Activated T-helper 2 cell treated with anti-CD3 and anti-CD28 coated beads, Interferon-gamma antibody, Interleukin-2, Interleukin-4, amounts not matched to agents 10 μg/mL and 5 μg/mL and 100 μg/mL, durations not matched to agents 14 hours and 24 hours and 36 hours (primary cell): Measurements from ENCODE around the gene POLR1C. TPM values are rescaled to one million over a fixed set of nuclear protein-coding genes. Genes with fewer than 3 reads are reported as not detected.
A peak's percentile ranks its signal among the peaks of the same experiment; 100 is the strongest.

Source experiments
- DNase-seq: peaks from one replicate; pipeline ENCODE4 v3.0.0; 2021; ENCODE audit warnings: low spot score
- H3K27ac Mint-ChIP-seq: one replicate; pipeline ENCODE4 v1.8.0; 2021; ENCODE audit warnings: mixed read lengths
- H3K27me3 Mint-ChIP-seq: one replicate; pipeline ENCODE4 v1.8.0; 2021; ENCODE audit warnings: low read depth, mixed read lengths
- H3K36me3 Mint-ChIP-seq: one replicate; pipeline ENCODE4 v1.8.0; 2021; ENCODE audit warnings: low read depth, mixed read lengths
- H3K4me1 Mint-ChIP-seq: one replicate; pipeline ENCODE4 v1.8.0; 2021; ENCODE audit warnings: low read depth, mixed read lengths
- H3K4me3 Mint-ChIP-seq: one replicate; pipeline ENCODE4 v1.8.0; 2021; ENCODE audit warnings: low read depth, mild to moderate bottlenecking, moderate library complexity, mixed read lengths
- H3K9me3 Mint-ChIP-seq: one replicate; pipeline ENCODE4 v1.8.0; 2021; ENCODE audit warnings: mixed read lengths
- intact Hi-C: fragments of 100-400 bp; cut with micrococcal nuclease; formaldehyde crosslinking; loops from one replicate; pipeline ENCODE4 v1.15.1; 2023
- total RNA-seq: library from RNA; stranded (reverse); gene quantifications from 2 replicates; pipeline ENCODE4 v1.2.3, GENCODE V29; 2022

POLR1C gene
- total RNA-seq, 1 donor from 2014 or later: 60.8 TPM

DNA sequence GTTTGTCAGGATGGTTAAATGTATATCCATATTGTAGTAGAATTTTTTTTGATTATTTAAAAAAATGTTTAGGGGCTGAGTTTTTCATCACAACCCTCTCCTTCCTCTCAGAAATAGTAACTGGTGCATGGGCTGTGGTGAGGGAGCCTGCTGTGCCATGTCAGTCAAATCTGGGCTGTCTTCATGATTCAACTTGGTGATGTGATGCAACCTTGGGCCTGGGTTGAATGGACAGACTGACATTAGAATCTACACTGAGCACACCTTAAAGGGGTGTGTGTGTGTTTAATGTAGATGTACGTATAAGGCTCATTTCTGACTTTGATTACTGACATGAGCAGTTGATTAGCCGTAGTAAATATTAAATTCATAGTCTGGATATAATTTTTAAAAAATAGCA, 35.8 kb upstream of the POLR1C start:
- Mint-ChIP-seq H3K36me3 (peaks cover 7% of the 10 kb centered on the region), H3K4me3 (no peak overlapping the region), H3K27me3 (no peaks in the 10 kb centered on the region), H3K9me3 (no peaks in the 10 kb centered on the region), H3K27ac (no peak overlapping the region), H3K4me1 (peaks cover 46% of the 10 kb centered on the region)
- DNase-seq: no peak
- intact Hi-C loops: no loop called here

- H3K4me3 Mint-ChIP-seq: no peak overlapping the region
- intact Hi-C loops: no loop called here
Observed at GRCh38 chr6:43481591-43482236, 35.2 kb upstream of the POLR1C start.

GRCh38 chr6:43488667-43489276, 28.1 kb upstream of the POLR1C start:
- no peak for DNase-seq
- Mint-ChIP-seq H3K27me3 (no peaks in the 10 kb centered on the region), H3K4me1 (peaks cover 6% of the 10 kb centered on the region), H3K4me3 (no peak overlapping the region), H3K36me3 (peaks cover 4% of the 10 kb centered on the region), H3K9me3 (no peaks in the 10 kb centered on the region), H3K27ac (no peak overlapping the region)
- intact Hi-C loops: no loop called here

More at GRCh38 chr6:43481591-43482236, 35.2 kb upstream of the POLR1C start:
- peaks cover 7% of the 10 kb centered on the region for H3K36me3 Mint-ChIP-seq
- H3K9me3 Mint-ChIP-seq: no peaks in the 10 kb centered on the region
- peaks cover 43% of the 10 kb centered on the region for H3K4me1 Mint-ChIP-seq
- no peaks in the 10 kb centered on the region for H3K27me3 Mint-ChIP-seq
- no peak overlapping the region for H3K27ac Mint-ChIP-seq
- DNase-seq: no peak

- Mint-ChIP-seq H3K4me3 (no peak overlapping the region), H3K36me3 (peaks cover 4% of the 10 kb centered on the region), H3K27ac (no peak overlapping the region), H3K9me3 (no peaks in the 10 kb centered on the region), H3K4me1 (peaks cover 6% of the 10 kb centered on the region), H3K27me3 (no peaks in the 10 kb centered on the region)
- no peak for DNase-seq
- intact Hi-C loops: no loop called here
Observed at GRCh38 chr6:43489277-43490072, 27.4 kb upstream of the POLR1C start.

DNA sequence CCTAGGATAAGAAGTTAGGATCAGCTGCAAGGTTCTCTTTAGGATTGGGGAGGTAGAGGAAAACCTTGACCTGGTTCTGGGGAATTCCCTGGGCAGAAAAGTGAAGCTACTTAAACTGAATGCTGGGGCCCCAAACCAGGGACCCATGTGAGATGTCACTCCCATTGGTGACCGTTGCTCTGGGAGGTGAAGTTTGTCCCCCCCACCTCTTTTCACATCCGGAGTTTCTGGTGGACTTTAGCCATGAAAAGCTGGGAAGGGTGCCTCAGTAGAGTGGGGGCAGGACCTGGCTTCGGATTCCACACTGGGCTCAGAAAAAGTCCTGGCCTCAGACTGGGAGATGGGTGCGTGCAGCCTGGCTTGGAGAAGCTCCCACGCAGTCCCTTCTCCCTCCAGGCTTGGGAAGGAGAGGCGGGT, 26.4 kb upstream of the POLR1C start:
- Mint-ChIP-seq H3K9me3 (no peaks in the 10 kb centered on the region), H3K36me3 (peaks cover 4% of the 10 kb centered on the region), H3K4me3 (no peak overlapping the region), H3K4me1 (peaks cover 11% of the 10 kb centered on the region), H3K27ac (no peak overlapping the region), H3K27me3 (no peaks in the 10 kb centered on the region)
- intact Hi-C loops: no loop called here
- no peak for DNase-seq

- Mint-ChIP-seq H3K27ac (no peak overlapping the region), H3K36me3 (peaks cover 4% of the 10 kb centered on the region), H3K4me3 (no peak overlapping the region), H3K4me1 (peaks cover 11% of the 10 kb centered on the region), H3K27me3 (no peaks in the 10 kb centered on the region), H3K9me3 (no peaks in the 10 kb centered on the region)
- no peak for DNase-seq
- intact Hi-C loops: no loop called here
Observed at GRCh38 chr6:43491750-43492661, 24.9 kb upstream of the POLR1C start.

GRCh38 chr6:43492673-43493072, 24.2 kb upstream of the POLR1C start:
- Mint-ChIP-seq H3K27me3 (no peaks in the 10 kb centered on the region), H3K36me3 (peaks cover 4% of the 10 kb centered on the region), H3K9me3 (no peaks in the 10 kb centered on the region), H3K27ac (no peak overlapping the region), H3K4me1 (peaks cover 11% of the 10 kb centered on the region), H3K4me3 (no peak overlapping the region)
- DNase-seq: no peak
- intact Hi-C loops: no loop called here

- H3K36me3 Mint-ChIP-seq: peaks cover 6% of the 10 kb centered on the region
- peaks cover 11% of the 10 kb centered on the region for H3K4me1 Mint-ChIP-seq
- no peak for DNase-seq
- H3K4me3 Mint-ChIP-seq: no peak overlapping the region
- no peaks in the 10 kb centered on the region for H3K9me3 Mint-ChIP-seq
- no peak overlapping the region for H3K27ac Mint-ChIP-seq
- intact Hi-C loops: no loop called here
- H3K27me3 Mint-ChIP-seq: no peaks in the 10 kb centered on the region
Observed at GRCh38 chr6:43493230-43493629, 23.7 kb upstream of the POLR1C start.

- intact Hi-C loops: no loop called here
Observed at GRCh38 chr6:43493833-43494232, 23.1 kb upstream of the POLR1C start.

GRCh38 chr6:43494321-43494720, 22.6 kb upstream of the POLR1C start:
- Mint-ChIP-seq H3K9me3 (no peaks in the 10 kb centered on the region), H3K27me3 (no peaks in the 10 kb centered on the region), H3K27ac (no peak overlapping the region), H3K4me3 (no peak overlapping the region), H3K36me3 (peaks cover 11% of the 10 kb centered on the region), H3K4me1 (peaks cover 11% of the 10 kb centered on the region)
- intact Hi-C loops: no loop called here
- no peak for DNase-seq

More at GRCh38 chr6:43493833-43494232, 23.1 kb upstream of the POLR1C start:
- peaks cover 11% of the 10 kb centered on the region for H3K4me1 Mint-ChIP-seq
- no peak overlapping the region for H3K27ac Mint-ChIP-seq
- H3K9me3 Mint-ChIP-seq: no peaks in the 10 kb centered on the region
- H3K27me3 Mint-ChIP-seq: no peaks in the 10 kb centered on the region
- H3K4me3 Mint-ChIP-seq: no peak overlapping the region
- H3K36me3 Mint-ChIP-seq: peaks cover 11% of the 10 kb centered on the region
- no peak for DNase-seq

DNA sequence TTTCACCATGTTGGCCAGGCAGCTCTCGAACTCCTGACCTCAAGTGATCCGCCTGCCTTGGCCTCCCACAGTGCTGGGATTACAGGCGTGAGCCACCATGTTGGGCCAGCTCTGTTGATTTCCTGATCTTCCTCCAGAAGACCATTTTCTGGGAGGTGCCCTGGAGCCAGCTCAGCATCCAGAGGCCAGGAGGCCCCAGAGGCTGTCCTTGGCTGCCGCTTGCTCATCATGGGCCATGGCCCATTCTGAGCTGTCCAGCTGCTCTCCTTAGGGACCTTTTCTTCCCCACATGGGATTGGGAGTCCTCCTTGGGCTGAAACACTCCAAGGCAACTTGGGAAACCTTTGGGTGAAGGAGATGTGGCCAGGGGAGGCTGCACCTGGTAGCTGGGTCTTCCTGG, 22.1 kb upstream of the POLR1C start:
- H3K4me1 Mint-ChIP-seq: peaks cover 11% of the 10 kb centered on the region
- DNase-seq: no peak
- no peak overlapping the region for H3K4me3 Mint-ChIP-seq
- no peaks in the 10 kb centered on the region for H3K9me3 Mint-ChIP-seq
- no peaks in the 10 kb centered on the region for H3K27me3 Mint-ChIP-seq
- intact Hi-C loops: no loop called here
- H3K27ac Mint-ChIP-seq: no peak overlapping the region
- peaks cover 14% of the 10 kb centered on the region for H3K36me3 Mint-ChIP-seq

- intact Hi-C loops: no loop called here
- Mint-ChIP-seq H3K36me3 (peaks cover 14% of the 10 kb centered on the region), H3K27ac (peak overlapping the region; percentile 13), H3K4me1 (peaks cover 7% of the 10 kb centered on the region), H3K4me3 (no peak overlapping the region), H3K9me3 (no peaks in the 10 kb centered on the region), H3K27me3 (no peaks in the 10 kb centered on the region)
- no peak for DNase-seq
Observed at GRCh38 chr6:43495409-43495941, 21.4 kb upstream of the POLR1C start.
